HG03354 (cell line): ENCODE data around the gene TEX264.
A peak's percentile ranks its signal among the peaks of the same experiment; 100 is the strongest.

Experiments
- ATAC-seq: cut with Tn5 transposase; IDR thresholded peaks from one replicate; pipeline ENCODE4 v1.9.1; 2021; ENCODE audit warnings: mild to moderate bottlenecking; ENCODE audit not compliant: unreplicated experiment, poor library complexity, severe bottlenecking

The TEX264 gene

DNA sequence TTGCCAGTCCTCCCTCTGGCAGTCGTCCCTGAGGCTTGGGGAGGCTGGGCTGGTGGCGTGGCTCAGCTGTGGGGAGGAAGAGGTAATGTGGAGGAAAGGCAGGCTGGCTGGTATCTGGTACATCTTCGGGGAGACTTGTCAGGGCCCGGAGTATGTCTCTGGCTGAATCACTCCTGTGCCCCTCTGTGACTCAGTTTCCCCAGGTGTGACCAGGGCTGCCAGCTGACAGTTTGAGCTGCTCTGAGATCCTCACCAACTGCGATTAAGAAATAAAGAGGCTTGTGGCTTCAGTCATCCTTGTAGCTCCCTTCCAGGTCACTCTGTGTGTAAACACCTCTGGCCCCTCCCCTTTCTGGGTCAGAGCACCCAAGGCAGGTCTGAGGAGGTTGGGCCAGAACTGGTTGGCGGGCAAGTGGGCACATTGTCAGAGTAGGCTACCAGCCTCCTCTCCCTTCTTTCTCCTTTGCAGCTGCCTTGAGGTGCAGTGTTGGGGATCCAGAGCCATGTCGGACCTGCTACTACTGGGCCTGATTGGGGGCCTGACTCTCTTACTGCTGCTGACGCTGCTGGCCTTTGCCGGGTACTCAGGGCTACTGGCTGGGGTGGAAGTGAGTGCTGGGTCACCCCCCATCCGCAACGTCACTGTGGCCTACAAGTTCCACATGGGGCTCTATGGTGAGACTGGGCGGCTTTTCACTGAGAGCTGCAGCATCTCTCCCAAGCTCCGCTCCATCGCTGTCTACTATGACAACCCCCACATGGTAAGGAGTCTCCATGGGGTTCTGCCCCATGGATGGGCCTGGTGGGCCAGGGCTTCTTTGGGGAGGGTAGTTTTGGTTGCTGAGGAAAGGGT is 3.0 kb downstream of the TEX264 start:
- no peak for ATAC-seq

DNA sequence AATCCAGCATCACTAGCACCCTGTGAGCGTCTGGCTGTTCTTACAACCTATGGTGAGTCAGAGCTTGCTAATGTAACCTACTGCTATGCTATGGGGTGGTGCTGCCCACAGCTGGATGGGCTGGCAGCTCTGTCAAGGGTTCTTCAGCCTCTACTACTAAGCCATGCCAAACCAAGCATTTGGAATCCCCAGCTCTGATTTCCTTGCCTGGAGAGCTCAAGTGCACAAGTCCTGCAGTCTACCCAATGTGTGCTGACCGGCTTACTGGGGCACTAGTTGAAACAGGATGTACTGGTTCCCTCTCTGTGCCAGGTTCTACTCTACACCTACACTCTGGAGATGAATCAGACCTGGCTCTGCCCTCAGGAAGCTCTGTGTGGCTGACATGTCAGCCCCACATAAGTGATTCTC is 4.2 kb downstream of the TEX264 start:
- no peak for ATAC-seq

DNA sequence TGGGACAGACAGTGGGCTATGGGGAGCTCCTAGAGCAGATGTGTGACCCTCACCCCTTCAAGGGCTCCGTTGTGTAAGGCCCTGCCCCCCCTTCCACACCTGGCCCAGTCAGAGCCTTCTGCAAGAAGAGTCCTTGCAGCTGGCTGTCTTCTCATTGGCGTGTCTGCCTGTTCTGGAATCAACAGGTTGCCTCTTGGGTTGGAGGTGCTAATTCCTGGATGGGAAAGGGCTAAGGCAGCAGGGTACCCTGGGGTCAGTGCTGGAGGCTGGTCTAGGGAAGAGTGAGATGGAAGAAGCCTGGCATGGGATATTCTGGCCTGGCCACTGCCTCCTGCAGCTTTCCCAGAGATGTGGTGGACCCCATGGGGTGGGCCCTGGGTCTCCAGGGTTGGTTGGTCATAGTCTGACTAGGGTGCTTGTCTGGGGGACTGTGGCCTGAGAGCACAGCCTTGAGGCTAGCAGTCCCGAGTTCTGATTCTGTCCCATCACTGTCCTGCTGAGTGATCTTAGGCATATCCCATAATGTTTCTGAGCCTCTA is 5.1 kb downstream of the TEX264 start:
- ATAC-seq = no peak

DNA sequence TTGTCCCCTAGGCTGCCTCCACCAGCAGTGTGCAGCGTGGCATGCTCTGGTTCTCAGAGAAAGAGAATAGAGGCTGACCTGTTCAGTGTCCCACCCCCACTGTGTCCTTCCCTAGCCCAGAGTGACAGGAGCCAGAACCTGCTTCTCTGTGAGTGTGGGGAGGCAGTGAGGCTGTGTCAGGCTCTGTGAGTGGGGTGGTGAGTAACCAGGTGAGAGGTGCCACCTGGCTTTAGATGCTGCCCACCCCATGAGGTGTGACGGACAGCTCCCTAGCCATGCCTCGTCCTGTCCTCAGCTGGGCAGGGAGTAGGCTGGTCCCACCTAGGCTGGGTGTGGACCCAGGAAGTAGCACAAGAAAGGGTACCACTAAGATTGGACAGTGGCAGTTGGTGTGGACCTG is 6.3 kb downstream of the TEX264 start:
- ATAC-seq = no peak

DNA sequence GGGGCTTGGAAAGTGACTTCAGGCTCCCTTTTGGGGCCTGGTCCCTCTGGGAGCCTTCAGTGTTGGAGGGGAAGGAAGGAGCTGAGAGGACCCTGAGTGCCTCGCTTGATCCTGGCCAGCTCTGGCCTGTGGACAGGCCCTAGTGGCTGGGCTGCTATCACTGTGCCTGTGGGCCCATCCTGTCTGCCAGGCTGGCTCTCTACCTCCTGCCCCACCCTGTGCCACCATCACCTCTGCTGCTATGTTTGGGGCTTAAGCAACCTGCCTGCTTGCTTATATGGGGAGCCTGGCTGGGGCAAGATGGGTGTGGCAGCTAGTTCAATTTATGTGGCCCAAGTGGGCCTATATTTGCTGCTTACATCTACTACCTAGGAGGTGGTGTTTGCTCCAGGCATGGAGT is 7.1 kb downstream of the TEX264 start:
- ATAC-seq = no peak

DNA sequence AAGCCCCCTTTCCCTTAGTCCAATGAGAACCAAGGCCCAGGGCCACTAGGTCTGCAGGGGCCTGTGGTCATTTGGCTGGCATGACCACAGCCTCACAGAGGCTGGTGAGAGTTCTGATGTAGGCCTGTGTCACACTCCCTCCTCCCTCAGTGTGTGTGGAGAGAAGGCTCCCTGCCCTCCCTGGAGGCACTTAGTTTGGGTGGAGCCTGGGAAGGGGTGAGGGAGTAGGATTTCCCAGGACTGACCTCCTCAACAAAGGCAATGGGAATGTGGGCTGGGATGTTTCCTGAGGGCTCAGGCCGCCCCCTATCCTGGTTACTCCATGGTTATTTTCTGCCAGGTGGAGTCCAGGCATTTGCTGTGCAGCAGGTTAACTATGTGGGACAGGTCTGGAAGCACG is 7.6 kb downstream of the TEX264 start:
- no peak for ATAC-seq

DNA sequence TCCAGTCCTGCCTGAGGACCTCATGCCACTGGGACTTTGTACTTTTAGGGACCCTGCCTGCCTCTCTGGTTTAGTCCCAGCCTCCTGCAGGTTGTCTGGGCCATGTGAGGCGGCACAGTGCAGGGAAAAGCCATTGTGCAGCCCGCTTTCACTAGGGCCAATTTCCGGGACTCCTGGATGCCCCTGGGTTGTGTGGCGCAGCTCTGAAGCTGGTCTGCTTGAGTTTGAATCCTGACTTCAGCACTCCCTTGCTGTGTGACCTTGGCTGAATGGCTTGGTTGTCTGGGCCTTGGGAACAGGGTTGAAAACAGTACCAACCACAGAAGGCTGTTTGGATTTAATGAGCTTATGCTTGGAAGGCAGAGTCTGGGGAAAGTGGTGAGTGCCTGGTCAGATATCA is 8.3 kb downstream of the TEX264 start:
- no peak for ATAC-seq

DNA sequence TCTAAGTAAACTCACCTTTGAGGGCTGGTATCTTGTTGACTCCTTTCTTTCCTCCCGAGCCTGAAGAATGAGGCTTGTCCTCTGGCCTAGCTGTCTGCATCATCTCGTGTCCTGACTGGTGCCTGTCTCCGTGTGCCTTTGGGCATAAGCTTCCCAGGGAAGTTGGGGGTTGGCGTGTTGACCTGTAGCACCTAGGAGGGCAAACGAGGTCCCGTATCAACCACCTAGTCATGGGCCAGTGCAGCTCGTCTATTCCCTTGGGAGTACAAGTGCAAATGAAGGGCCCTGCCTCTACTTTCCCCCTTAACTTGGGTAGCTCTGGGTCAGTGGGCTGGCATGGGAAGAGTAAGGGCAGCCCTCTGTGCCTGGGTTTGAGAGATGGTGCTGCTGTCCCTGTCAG is 8.7 kb downstream of the TEX264 start:
- no peak for ATAC-seq

DNA sequence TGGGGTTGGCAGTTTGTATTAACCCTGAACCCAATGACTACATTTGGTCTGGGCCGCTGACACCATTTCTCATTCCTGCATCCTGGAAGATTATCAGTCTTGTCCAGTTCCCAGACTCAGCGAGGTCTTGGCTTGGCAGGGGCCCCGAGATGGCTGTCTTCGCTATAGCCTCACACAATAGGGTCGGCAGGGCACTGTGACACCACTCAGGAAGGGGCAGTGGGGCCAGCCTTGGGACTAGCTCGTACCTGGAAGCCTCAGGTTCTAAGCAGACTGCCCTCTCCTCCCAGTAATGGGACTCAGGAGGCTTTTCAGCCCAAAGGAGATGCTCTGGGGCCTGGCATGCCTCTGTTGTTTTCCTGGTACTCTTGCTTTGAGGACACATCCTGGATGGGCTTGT is 9.1 kb downstream of the TEX264 start:
- no peak for ATAC-seq

DNA sequence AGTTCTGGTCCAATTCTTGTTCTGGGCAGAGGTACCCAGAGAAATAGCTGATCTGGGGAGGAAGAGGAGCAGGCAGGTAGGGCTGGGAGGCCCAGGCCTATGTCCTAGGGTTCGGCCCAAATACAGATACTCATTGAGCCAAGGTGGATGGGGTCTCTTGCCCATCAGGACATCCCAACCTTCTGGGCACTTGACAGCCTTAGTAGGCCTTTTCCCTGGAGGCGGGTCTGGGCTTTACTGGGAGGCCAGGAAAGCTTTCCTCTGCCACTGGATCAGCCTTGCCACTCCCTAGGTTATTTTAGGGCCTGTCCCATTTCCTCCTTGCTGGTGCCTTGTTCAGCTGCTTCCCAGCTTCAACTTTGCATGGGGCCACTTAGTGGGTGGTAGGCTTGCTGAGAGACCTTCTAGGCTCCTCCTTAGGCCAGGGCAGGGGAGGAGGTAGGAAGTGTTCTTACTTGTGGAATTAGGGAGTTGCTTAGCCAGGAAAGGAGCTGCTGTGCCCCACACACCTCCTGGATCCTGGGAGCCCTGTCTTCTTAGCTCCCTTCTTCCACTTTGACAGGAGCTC is 9.7 kb downstream of the TEX264 start:
- ATAC-seq = no peak

DNA sequence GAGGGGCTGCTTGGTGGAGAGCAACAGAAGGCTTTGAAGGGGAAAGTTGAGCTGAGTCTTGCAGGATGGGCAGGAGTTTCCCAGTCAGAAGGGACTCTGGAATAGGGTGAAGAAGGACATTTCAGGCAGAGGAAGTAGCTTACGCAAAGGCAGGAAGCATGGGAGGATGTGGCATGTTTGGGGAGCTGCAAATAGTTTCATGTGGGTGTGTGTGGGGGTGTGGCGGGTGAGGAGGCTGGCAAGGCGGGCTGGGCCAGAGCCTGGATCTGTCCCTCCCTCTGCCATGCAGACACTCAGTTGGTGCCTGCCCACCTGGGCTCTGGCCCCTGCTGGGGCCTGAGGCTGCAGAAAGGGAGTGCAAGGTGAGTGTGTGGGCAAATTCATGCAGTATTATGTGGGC is 10.4 kb downstream of the TEX264 start:
- no peak for ATAC-seq

DNA sequence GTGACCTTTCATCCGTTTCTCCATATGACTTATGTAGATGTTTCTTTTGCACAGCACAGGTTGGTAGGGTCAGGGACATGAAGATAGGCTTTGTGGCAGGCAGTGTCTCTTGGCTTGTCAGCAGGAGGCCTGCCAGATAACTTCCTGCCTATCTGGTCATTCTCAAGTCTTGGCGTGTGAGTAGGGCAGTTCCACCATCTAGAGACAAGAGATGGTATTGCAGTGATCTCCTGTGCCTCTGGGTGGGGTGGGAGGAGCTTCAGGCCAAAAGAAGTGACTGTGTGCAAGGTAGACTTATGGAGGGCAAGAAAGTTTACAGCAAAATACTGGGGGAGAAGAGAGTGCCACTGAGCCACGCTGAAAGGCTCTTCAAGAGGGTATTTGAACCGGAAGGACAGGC is 11.0 kb downstream of the TEX264 start:
- peak; percentile 90 for ATAC-seq

DNA sequence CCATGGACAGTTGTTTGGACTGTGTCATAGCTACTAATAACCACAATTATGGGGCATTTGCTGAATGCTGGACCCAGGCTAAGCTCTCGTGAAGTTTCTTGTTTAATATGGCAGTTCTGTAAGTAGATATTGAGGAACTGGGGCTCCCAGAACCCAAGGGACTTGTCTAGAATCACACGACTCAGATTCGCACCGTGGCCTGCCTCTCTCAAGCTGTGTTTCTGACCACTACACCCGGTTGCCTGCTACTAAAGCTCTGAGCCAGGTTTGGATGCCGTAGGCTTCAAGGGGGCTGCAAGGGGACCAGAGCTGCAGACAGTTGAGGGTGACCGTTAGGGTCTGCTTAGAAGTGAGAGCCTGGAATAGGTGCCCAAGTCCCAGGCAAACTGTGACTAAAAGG is 11.5 kb downstream of the TEX264 start:
- no peak for ATAC-seq

DNA sequence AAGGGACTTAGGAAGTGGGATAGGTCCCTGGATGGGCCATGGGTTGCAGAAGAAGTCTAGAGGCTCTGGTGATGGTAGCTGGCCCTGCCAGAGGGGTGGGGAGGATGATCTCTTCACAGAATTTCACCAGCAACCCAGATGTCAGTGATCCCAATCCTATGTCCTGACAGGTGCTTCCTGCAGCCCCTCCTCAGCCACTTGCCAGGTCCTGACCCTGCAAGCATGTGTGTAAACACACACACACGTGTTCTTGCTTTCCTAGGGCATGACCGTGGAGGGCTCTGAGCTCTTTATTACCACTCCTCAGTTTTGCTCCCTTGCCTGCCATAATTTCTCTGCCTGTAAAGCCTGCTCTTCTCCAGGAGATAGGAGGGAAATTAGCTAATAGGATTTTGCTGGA is 12.5 kb downstream of the TEX264 start:
- ATAC-seq = no peak

DNA sequence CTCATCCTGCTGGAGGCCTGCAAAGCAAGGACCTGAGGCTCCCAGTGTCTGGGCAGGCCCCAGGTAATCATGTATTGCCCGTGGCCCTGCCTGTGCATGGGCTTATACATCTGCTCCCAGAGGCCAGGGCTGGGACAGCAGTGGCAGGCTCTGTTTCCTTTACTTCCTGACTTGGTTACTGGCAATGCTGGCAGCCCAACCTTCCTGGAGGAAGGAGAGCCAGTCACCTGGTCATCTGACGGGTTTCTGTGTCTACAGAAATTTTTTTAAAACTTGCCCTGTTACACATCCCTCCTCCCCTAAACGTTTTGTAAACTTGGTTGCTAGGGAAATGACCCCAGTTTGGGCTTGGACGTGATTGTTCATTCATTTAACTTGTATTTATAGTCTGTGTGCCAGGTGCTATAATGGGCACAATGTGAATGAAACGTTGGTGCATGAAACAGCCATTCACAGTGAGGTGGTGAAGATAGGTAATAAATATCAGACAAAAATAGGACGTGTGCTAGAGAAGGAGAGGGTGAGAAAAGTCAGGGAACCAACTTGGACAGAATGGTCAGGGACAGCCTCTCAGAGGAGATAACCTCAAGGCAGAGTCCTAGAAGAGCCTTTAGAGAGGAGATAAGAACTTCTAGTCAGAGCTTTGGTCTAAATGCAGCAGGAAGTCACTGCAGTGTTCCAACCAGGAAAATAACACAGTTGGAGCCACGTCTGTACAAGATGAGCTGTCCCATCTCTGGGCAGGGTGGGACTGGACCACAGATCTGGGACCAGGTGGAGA is 14.1 kb downstream of the TEX264 start:
- ATAC-seq = no peak

DNA sequence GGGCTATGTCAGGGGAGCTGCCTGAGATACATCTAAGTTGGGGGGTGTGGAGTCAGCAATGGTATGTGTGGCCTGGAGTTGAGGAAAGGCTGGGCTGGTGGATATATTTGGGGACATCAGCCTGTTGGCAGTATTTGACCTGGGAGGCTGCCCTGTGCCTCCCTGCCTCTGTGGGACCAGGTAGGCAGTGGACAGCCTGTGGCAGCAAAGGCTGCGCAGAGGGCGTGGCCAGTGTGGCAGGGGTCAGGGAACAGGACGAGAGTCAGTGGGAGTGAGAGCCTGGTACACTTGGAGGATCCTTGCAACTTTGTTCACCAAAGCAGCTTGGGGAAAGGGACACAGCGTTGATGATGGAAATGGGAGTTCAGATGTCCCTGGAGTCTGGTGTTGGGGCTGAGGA is 15.0 kb downstream of the TEX264 start:
- ATAC-seq = no peak

DNA sequence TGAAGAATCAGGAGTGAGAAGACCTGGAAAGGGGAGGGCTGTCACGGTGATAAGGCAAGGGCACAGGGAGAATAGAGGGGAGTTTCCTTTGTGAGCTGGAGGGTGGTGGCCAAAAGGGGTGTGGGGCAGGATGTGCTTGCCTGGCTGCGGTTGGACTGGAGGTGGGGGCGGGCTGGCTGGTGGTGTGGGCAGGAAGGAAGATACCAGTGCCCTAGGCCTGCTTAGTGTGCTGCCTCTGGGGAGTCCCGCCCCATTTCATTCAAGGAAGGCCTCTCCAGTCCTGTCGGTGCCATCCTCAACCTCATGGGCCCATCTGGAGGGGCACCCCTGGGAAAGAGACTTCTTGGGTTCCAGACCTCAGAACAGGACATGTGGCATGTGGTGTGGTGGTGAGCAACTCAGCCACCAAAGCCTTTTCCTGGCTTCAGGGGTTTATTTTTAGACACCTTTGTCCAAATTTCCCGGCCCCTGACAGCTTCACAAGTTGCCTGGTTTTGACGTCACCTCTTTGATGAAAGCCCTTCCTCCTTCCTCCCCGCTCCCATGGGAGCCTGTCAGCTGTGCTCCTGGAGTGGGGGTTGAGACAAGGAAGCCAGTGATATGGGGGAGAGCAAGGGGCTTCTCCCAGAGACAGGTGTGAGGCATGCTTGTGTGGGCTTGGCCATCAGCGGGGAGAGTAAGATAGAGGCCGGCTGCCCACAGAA is 15.6 kb downstream of the TEX264 start:
- ATAC-seq = peak; percentile 60

DNA sequence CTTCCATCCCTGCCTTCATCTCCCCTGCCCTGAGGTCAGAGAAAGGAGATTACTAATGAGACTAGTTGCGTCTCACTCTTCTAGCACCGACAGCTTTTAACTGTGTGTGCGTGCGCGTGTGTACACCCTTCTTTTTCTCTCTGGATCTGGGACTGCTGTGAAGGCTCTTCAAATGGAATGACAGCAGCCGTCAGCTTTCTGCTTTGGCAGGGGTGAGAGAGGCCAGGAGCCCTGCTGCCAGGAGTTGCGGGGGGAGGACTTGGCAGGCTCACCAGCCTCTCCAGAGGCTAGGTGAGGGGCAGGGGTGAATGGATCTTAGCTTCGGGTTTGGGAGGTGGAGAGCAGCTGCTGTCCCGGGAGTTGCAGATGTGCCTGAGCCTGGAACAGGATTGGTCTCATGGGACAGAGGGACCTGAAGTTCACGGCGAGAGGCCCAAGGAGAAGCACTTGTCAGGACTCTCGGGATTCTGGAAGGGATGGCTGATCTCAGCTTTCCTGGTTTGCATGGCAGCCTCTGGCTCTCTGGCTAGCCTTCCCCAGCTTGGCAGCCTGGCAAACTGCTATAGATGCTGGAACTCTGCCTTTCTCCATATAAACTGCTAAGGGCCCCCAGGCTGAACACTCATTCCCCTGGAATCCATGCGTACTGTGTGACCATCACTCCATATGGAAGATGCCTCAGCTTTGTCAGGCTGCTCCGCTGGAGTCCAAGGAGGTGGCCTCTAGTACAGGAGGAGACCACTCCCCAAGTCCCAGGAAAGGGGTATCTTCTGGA is 16.6 kb downstream of the TEX264 start:
- no peak for ATAC-seq

DNA sequence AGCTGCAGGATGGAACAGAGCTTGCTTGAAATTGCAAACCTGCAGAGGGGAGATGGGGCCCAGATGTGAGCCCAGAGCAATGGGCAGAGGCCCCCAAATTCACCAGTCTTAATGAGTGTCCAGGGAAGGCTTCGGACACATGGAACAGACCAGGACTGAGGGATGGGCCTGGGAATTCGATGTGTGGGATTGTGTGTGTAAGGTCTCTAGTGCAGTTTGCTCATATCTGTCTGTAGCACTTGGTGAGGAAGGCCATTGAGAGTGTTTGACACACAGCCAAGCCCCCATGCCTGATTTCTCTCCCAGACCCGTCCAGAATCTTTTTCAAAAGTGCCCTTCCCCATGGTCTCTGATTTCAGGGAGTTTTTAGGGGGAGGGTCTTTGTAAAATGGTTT is 17.2 kb downstream of the TEX264 start:
- no peak for ATAC-seq
